Neural cell (in vitro differentiated cells): ENCODE results near the gene MSI2. TPM values are rescaled to one million over a fixed set of nuclear protein-coding genes. Genes with fewer than 3 reads are reported as not detected.
A peak's percentile ranks its signal among the peaks of the same experiment; 100 is the strongest.

ENCODE experiments used
- H2AFZ ChIP-seq: fragments of 200-600, 300-800 bp; sonication (generic), shearing (Covaris generic); 2 replicates; pipeline ENCODE4 v1.6.0; 2014; ENCODE audit warnings: low read depth, mild to moderate bottlenecking, antibody characterized with exemption, low read length, moderate library complexity
- H3F3A ChIP-seq: fragments of 200-600 bp; shearing (Covaris generic); 2 replicates; pipeline ENCODE4 v1.6.1; 2016; ENCODE audit warnings: mild to moderate bottlenecking, moderate library complexity, mixed read lengths, antibody characterized with exemption, low read length; ENCODE audit not compliant: insufficient read depth, poor library complexity, severe bottlenecking
- H3K27ac ChIP-seq: fragments of 200-600, 300-800 bp; sonication (generic), shearing (Covaris generic); 2 replicates; pipeline ENCODE4 v1.5.1; 2014; ENCODE audit warnings: mild to moderate bottlenecking, low read length, moderate library complexity
- H3K27me3 ChIP-seq: fragments of 300-800, 200-600 bp; sonication (generic), shearing (Covaris generic); 2 replicates; pipeline ENCODE4 v1.6.0; 2014; ENCODE audit warnings: mild to moderate bottlenecking, low read depth, low read length, moderate library complexity; ENCODE audit not compliant: insufficient read depth
- H3K36me3 ChIP-seq: fragments of 300-800, 200-600 bp; sonication (generic), shearing (Covaris generic); 2 replicates; pipeline ENCODE4 v1.5.1; 2014; ENCODE audit warnings: mild to moderate bottlenecking, antibody characterized with exemption, low read length, moderate library complexity; ENCODE audit not compliant: insufficient read depth
- H3K4me2 ChIP-seq: fragments of 300-800, 200-600 bp; sonication (generic), shearing (Covaris generic); 2 replicates; pipeline ENCODE4 v1.6.0; 2014; ENCODE audit warnings: mild to moderate bottlenecking, low read length
- H3K4me3 ChIP-seq: fragments of 300-800, 200-600 bp; sonication (generic), shearing (Covaris generic); 2 replicates; pipeline ENCODE4 v1.5.1; 2014; ENCODE audit warnings: mild to moderate bottlenecking, low read length, moderate library complexity
- H3K79me2 ChIP-seq: fragments of 200-600 bp; shearing (Covaris generic); replicated peaks from 2 replicates; pipeline ENCODE4 v1.6.0; 2014; ENCODE audit warnings: mild to moderate bottlenecking, low read length, moderate library complexity; ENCODE audit not compliant: insufficient read depth
- H3K9ac ChIP-seq: fragments of 300-800, 200-600 bp; sonication (generic), shearing (Covaris generic); 2 replicates; pipeline ENCODE4 v1.6.1; 2016; ENCODE audit warnings: mild to moderate bottlenecking, low read length, mixed read lengths
- H3K9me2 ChIP-seq: fragments of 200-600 bp; shearing (Covaris generic); 2 replicates; pipeline ENCODE4 v1.6.1; 2016; ENCODE audit warnings: mild to moderate bottlenecking, low read length, mixed read lengths; ENCODE audit not compliant: insufficient read depth
- H3K9me3 ChIP-seq: fragments of 200-600, 300-800 bp; sonication (generic), shearing (Covaris generic); 2 replicates; pipeline ENCODE4 v1.6.1; 2016; ENCODE audit warnings: mild to moderate bottlenecking, mixed run types, low read length, moderate library complexity, mixed read lengths
- H4K20me1 ChIP-seq: fragments of 200-600 bp; shearing (Covaris generic); 2 replicates; pipeline ENCODE4 v1.6.1; 2016; ENCODE audit warnings: mild to moderate bottlenecking, mixed run types; ENCODE audit not compliant: insufficient read depth
- EP300 ChIP-seq: fragments of 450-650 bp; conservative IDR thresholded peaks from 2 replicates; pipeline ENCODE4 v1.6.1; 2014; ENCODE audit warnings: antibody characterized with exemption, mild to moderate bottlenecking, moderate library complexity; ENCODE audit not compliant: poor library complexity, severe bottlenecking
- EZH2 ChIP-seq: fragments of 200-600, 300-800 bp; shearing (Covaris generic), sonication (generic); IDR thresholded peaks from 2 replicates; pipeline ENCODE4 v1.6.1; 2014; ENCODE audit warnings: antibody characterized with exemption, low read length, borderline replicate concordance, mild to moderate bottlenecking; ENCODE audit not compliant: insufficient read depth, poor library complexity, severe bottlenecking
- MXI1 ChIP-seq: fragments of 450-650 bp; conservative IDR thresholded peaks from 2 replicates; pipeline ENCODE4 v1.6.1; 2014; ENCODE audit warnings: antibody characterized with exemption, mild to moderate bottlenecking; ENCODE audit not compliant: poor library complexity, severe bottlenecking
- POLR2AphosphoS5 ChIP-seq: IDR thresholded peaks from 2 replicates; pipeline ENCODE4 v1.6.1; 2012
- RAD21 ChIP-seq: fragments of 450-650 bp; conservative IDR thresholded peaks from 2 replicates; pipeline ENCODE4 v1.6.1; 2014; ENCODE audit warnings: antibody characterized with exemption, mild to moderate bottlenecking, moderate library complexity
- SMC3 ChIP-seq: fragments of 450-650 bp; conservative IDR thresholded peaks from 2 replicates; pipeline ENCODE4 v1.6.1; 2014; ENCODE audit warnings: antibody characterized with exemption, mild to moderate bottlenecking, moderate library complexity; ENCODE audit not compliant: poor library complexity
- TAF1 ChIP-seq: IDR thresholded peaks from 2 replicates; pipeline ENCODE4 v1.6.1; 2012; ENCODE audit warnings: low read depth
- polyA plus RNA-seq: library from polyadenylated mRNA; depleted of rRNA; stranded (reverse); fragments of >200 nt; gene quantifications from 2 replicates; pipeline ENCODE4 v1.2.3, GENCODE V29; 2014
- TF ChIP-seq, protein P1 (sequence below): fragments of 450-650 bp; IDR thresholded peaks from 2 replicates; pipeline ENCODE4 v1.5.1; 2014; ENCODE audit warnings: antibody characterized with exemption, mild to moderate bottlenecking, moderate library complexity; ENCODE audit not compliant: poor library complexity, severe bottlenecking
- TF ChIP-seq, protein P2 (sequence below): IDR thresholded peaks from 2 replicates; pipeline ENCODE4 v1.6.1; 2012; ENCODE audit warnings: borderline replicate concordance

MSI2 gene
- polyA plus RNA-seq, 1 donor from 2014 or later: 61.4 TPM

DNA sequence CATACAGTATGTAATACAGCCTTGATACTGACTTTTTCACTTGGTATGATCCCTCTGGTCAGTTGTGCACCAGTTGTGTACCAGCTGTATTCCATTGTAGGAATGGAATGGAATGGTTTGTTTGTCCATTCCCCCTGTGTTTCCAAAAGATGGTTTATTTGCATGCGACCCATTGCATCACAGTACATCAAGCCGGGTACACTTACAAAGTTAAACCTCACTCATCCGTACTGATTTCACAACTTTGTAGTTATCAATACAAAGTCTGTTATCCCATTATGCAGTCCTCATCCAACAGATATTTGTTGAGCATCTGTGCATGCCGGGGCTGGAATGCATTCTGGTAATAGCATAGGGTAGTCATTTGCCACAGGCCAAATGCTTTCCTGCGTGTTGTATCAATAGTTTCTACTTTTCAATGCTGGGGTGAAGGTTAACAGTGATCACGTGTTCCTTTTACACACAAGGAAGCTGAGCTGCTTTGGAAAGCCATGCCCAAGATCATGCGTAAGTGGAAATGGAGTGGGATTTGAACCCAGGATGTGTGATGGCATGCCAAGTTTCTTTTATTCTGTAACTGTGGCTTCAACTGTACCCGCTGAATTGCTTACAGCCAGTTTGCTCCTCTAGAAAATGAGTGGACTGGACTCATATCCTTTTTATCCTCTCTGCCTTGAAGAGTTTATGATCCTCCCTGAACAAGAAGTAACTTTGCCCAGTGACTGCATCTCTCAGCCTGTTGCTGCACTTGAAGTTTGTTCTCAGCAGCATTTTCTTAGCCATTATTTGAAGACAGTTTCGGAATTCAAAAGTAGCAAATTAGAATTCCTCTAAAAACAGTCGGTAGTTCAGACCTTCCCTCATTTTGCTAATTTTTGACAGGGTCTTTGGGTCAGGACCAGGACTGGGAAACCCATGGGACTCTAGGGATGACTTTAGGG is 260.2 kb downstream of the MSI2 start:
- Histone ChIP-seq H3K9ac (no peak overlapping the region), H3F3A (peaks cover 7% of the 10 kb centered on the region), H3K9me2 (no peaks in the 10 kb centered on the region), H3K27ac (no peak overlapping the region), H3K27me3 (no peaks in the 10 kb centered on the region), H4K20me1 (no peaks in the 10 kb centered on the region), H3K4me3 (no peak overlapping the region), H2AFZ (no peak overlapping the region), H3K4me2 (no peak overlapping the region), H3K9me3 (no peaks in the 10 kb centered on the region), H3K79me2 (peaks cover 28% of the 10 kb centered on the region), H3K36me3 (no peaks in the 10 kb centered on the region)
- TF ChIP-seq MXI1: no peak
- no peak for TF ChIP-seq TAF1
- TF ChIP-seq EZH2: no peak
- TF ChIP-seq EP300: no peak
- TF ChIP-seq, protein P1, sequence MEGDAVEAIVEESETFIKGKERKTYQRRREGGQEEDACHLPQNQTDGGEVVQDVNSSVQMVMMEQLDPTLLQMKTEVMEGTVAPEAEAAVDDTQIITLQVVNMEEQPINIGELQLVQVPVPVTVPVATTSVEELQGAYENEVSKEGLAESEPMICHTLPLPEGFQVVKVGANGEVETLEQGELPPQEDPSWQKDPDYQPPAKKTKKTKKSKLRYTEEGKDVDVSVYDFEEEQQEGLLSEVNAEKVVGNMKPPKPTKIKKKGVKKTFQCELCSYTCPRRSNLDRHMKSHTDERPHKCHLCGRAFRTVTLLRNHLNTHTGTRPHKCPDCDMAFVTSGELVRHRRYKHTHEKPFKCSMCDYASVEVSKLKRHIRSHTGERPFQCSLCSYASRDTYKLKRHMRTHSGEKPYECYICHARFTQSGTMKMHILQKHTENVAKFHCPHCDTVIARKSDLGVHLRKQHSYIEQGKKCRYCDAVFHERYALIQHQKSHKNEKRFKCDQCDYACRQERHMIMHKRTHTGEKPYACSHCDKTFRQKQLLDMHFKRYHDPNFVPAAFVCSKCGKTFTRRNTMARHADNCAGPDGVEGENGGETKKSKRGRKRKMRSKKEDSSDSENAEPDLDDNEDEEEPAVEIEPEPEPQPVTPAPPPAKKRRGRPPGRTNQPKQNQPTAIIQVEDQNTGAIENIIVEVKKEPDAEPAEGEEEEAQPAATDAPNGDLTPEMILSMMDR: no peak
- no peak for TF ChIP-seq RAD21
- TF ChIP-seq, protein P2, sequence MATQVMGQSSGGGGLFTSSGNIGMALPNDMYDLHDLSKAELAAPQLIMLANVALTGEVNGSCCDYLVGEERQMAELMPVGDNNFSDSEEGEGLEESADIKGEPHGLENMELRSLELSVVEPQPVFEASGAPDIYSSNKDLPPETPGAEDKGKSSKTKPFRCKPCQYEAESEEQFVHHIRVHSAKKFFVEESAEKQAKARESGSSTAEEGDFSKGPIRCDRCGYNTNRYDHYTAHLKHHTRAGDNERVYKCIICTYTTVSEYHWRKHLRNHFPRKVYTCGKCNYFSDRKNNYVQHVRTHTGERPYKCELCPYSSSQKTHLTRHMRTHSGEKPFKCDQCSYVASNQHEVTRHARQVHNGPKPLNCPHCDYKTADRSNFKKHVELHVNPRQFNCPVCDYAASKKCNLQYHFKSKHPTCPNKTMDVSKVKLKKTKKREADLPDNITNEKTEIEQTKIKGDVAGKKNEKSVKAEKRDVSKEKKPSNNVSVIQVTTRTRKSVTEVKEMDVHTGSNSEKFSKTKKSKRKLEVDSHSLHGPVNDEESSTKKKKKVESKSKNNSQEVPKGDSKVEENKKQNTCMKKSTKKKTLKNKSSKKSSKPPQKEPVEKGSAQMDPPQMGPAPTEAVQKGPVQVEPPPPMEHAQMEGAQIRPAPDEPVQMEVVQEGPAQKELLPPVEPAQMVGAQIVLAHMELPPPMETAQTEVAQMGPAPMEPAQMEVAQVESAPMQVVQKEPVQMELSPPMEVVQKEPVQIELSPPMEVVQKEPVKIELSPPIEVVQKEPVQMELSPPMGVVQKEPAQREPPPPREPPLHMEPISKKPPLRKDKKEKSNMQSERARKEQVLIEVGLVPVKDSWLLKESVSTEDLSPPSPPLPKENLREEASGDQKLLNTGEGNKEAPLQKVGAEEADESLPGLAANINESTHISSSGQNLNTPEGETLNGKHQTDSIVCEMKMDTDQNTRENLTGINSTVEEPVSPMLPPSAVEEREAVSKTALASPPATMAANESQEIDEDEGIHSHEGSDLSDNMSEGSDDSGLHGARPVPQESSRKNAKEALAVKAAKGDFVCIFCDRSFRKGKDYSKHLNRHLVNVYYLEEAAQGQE: no peak

DNA sequence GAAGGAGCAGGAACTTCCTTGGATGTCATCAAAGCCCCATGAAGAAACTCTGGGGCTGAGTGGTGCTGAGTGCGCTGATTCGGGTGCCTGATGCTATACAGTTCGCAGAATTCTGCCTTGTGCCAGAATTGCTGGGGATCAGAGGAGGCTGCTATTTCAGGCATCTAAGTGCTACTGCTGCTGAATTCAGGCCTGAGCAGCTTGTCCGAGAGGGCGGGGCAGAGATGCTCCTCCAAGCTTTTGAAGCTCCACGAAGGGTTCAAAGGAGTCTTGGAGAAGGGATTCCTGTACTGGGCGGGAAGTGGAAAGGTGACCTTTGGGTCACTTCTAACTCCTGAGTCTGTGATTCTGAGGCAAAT is 260.9 kb downstream of the MSI2 start:
- no peak overlapping the region for H2AFZ ChIP-seq
- peaks cover 7% of the 10 kb centered on the region for H3F3A ChIP-seq
- no peak overlapping the region for H3K4me3 ChIP-seq
- TF ChIP-seq TAF1: no peak
- TF ChIP-seq, protein P1: no peak
- TF ChIP-seq SMC3: no peak
- no peak for TF ChIP-seq EZH2
- TF ChIP-seq POLR2AphosphoS5: no peak
- TF ChIP-seq RAD21: no peak
- TF ChIP-seq EP300: no peak
- TF ChIP-seq MXI1: no peak
- TF ChIP-seq, protein P2: no peak
- H3K36me3 ChIP-seq: no peaks in the 10 kb centered on the region
- H3K4me2 ChIP-seq: no peak overlapping the region
- no peaks in the 10 kb centered on the region for H4K20me1 ChIP-seq
- no peaks in the 10 kb centered on the region for H3K9me3 ChIP-seq
- peak overlapping the region; percentile 86 for H3K27ac ChIP-seq
- no peaks in the 10 kb centered on the region for H3K9me2 ChIP-seq
- peaks cover 35% of the 10 kb centered on the region for H3K79me2 ChIP-seq
- no peaks in the 10 kb centered on the region for H3K27me3 ChIP-seq
- H3K9ac ChIP-seq: no peak overlapping the region
